ENCODE results near the gene ZNF436.

Gene ZNF436

GRCh38 chr1:23370709-23371584, 1.3 kb upstream of the ZNF436 start:
- peaks cover 15% of the 10 kb centered on the region for H3K4me1 ChIP-seq (ENCODE audit: low read depth, poor library complexity, severe bottlenecking)
- no peaks in the 10 kb centered on the region for H3K36me3 ChIP-seq (ENCODE audit: insufficient read depth)
- H3K9ac ChIP-seq, result no peak overlapping the region
- H3K4me2 ChIP-seq, result peak overlapping the region; percentile 94
- no peaks in the 10 kb centered on the region for H3K27me3 ChIP-seq (ENCODE audit: insufficient read depth, low read depth)
- no peaks in the 10 kb centered on the region for H3K79me2 ChIP-seq (ENCODE audit: insufficient read depth, low read depth)
- H4K20me1 ChIP-seq (ENCODE audit: insufficient read depth), result no peaks in the 10 kb centered on the region
- no peak for TF ChIP-seq CTCF (conservative IDR thresholded peaks at IDR 0.05; ENCODE audit: low read depth, low read length)
- no peak overlapping the region for H3K27ac ChIP-seq
- H2AFZ ChIP-seq (ENCODE audit: low read depth), result no peak overlapping the region
- H3K4me3 ChIP-seq (IDR thresholded peaks at IDR 0.05; ENCODE audit: insufficient read depth, low read depth, low read length), result no peak overlapping the region

GRCh38 chr1:23370330-23370708, 683 bp upstream of the ZNF436 start:
- Histone ChIP-seq H3K27ac (no peak overlapping the region), H3K4me3 (IDR thresholded peaks at IDR 0.05; ENCODE audit: insufficient read depth, low read depth, low read length) (no peak overlapping the region), H3K9ac (no peak overlapping the region; the same call in 1 of the 2 replicates), H3K79me2 (ENCODE audit: insufficient read depth, low read depth) (no peaks in the 10 kb centered on the region), H3K4me2 (peak overlapping the region; percentile 94), H3K4me1 (ENCODE audit: low read depth, poor library complexity, severe bottlenecking) (peaks cover 15% of the 10 kb centered on the region), H2AFZ (ENCODE audit: low read depth) (no peak overlapping the region), H4K20me1 (ENCODE audit: insufficient read depth) (no peaks in the 10 kb centered on the region), H3K36me3 (ENCODE audit: insufficient read depth) (no peaks in the 10 kb centered on the region), H3K27me3 (ENCODE audit: insufficient read depth, low read depth) (no peaks in the 10 kb centered on the region)
- TF ChIP-seq CTCF (conservative IDR thresholded peaks at IDR 0.05; ENCODE audit: low read depth, low read length), result no peak

GRCh38 chr1:23368562-23369334, 888 bp downstream of the ZNF436 start:
- no peaks in the 10 kb centered on the region for H3K27me3 ChIP-seq (ENCODE audit: insufficient read depth, low read depth)
- H3K4me2 ChIP-seq, result peak overlapping the region; percentile 94
- H3K4me3 ChIP-seq (IDR thresholded peaks at IDR 0.05; ENCODE audit: insufficient read depth, low read depth, low read length), result peak overlapping the region; percentile 81
- H3K79me2 ChIP-seq (ENCODE audit: insufficient read depth, low read depth), result no peaks in the 10 kb centered on the region
- H3K36me3 ChIP-seq (ENCODE audit: insufficient read depth), result no peaks in the 10 kb centered on the region
- peak overlapping the region; percentile 100 for H2AFZ ChIP-seq (ENCODE audit: low read depth)
- no peaks in the 10 kb centered on the region for H4K20me1 ChIP-seq (ENCODE audit: insufficient read depth)
- peak overlapping the region; percentile 67 for H3K27ac ChIP-seq
- TF ChIP-seq CTCF (conservative IDR thresholded peaks at IDR 0.05; ENCODE audit: low read depth, low read length), result no peak; the same call in 1 of the 2 replicates
- H3K4me1 ChIP-seq (ENCODE audit: low read depth, poor library complexity, severe bottlenecking), result peaks cover 15% of the 10 kb centered on the region
- H3K9ac ChIP-seq, result peak overlapping the region; percentile 65; the same call in 1 of the 2 replicates

GRCh38 chr1:23367791-23368561, 1.7 kb downstream of the ZNF436 start:
- H4K20me1 ChIP-seq (ENCODE audit: insufficient read depth), result no peaks in the 10 kb centered on the region
- peak overlapping the region; percentile 65; the same call in 1 of the 2 replicates for H3K9ac ChIP-seq
- peak overlapping the region; percentile 67 for H3K27ac ChIP-seq
- peak; percentile 28; the same call in 1 of the 2 replicates for TF ChIP-seq CTCF (conservative IDR thresholded peaks at IDR 0.05; ENCODE audit: low read depth, low read length)
- H3K4me1 ChIP-seq (ENCODE audit: low read depth, poor library complexity, severe bottlenecking), result peaks cover 15% of the 10 kb centered on the region
- no peaks in the 10 kb centered on the region for H3K27me3 ChIP-seq (ENCODE audit: insufficient read depth, low read depth)
- no peaks in the 10 kb centered on the region; the same call in 1 of the 2 replicates for H3K36me3 ChIP-seq (ENCODE audit: insufficient read depth)
- H2AFZ ChIP-seq (ENCODE audit: low read depth), result peak overlapping the region; percentile 100
- no peaks in the 10 kb centered on the region for H3K79me2 ChIP-seq (ENCODE audit: insufficient read depth, low read depth)
- H3K4me3 ChIP-seq (IDR thresholded peaks at IDR 0.05; ENCODE audit: insufficient read depth, low read depth, low read length), result peak overlapping the region; percentile 29
- peak overlapping the region; percentile 94 for H3K4me2 ChIP-seq
